Panc1 (cell line): ENCODE data around the gene MAP7. TPM values are rescaled to one million over a fixed set of nuclear protein-coding genes. Genes with fewer than 3 reads are reported as not detected.

Experiments
- ATAC-seq: fragments of 200-7000 bp; cut with Tn5 transposase; 2 replicates; pipeline ENCODE4 v1.9.1; 2020; ENCODE audit warnings: mild to moderate bottlenecking, moderate library complexity
- BruUV-seq: library from RNA; stranded (reverse); fragments of 400-500 nt; replicated peaks from 2 replicates; lab custom pipeline; 2021; lab: Mats Ljungman, UMichigan
- CTCF ChIA-PET: fragments of 300-600 bp; sonication (Branson Sonifier 250); formaldehyde crosslinking; loops from one replicate; lab custom pipeline; 2022; ENCODE audit warnings: antibody characterized with exemption; lab: Charles Lee
- POLR2A ChIA-PET: fragments of 300-600 bp; sonication (Branson Sonifier 250); formaldehyde crosslinking; loops from one replicate; lab custom pipeline; 2022; ENCODE audit warnings: antibody characterized with exemption; lab: Charles Lee
- DNase-seq: peaks from one replicate; pipeline ENCODE4 v3.0.0-alpha.2; 2010; ENCODE audit warnings: low read depth, low spot score
- H3K27ac ChIP-seq: 2 replicates; pipeline ENCODE4 v1.5.1; 2011; ENCODE audit warnings: mild to moderate bottlenecking, low read length, inconsistent platforms
- H3K27me3 ChIP-seq: fragments of 200-500 bp; sonication (Bioruptor generic); 2 replicates; pipeline ENCODE4 v1.6.0; 2014; ENCODE audit warnings: low read length, inconsistent platforms; ENCODE audit not compliant: control insufficient read depth, insufficient read depth
- H3K36me3 ChIP-seq: fragments of 200-500 bp; sonication (Bioruptor generic); 2 replicates; pipeline ENCODE4 v1.5.1; 2014; ENCODE audit warnings: inconsistent platforms, mild to moderate bottlenecking, low read length, moderate library complexity; ENCODE audit not compliant: control insufficient read depth, insufficient read depth
- H3K4me1 ChIP-seq: 2 replicates; pipeline ENCODE4 v1.5.1; 2011; ENCODE audit warnings: inconsistent platforms, mild to moderate bottlenecking, low read length, moderate library complexity; ENCODE audit not compliant: control insufficient read depth, insufficient read depth
- H3K4me3 ChIP-seq, 2 experiments: 2 replicates each; pipeline ENCODE4 v1.5.1; 2011 to 2012; ENCODE audit warnings: low read depth in 2 of 2, low read length in 2 of 2, mild to moderate bottlenecking in 2 of 2, inconsistent platforms in 1 of 2, moderate library complexity in 1 of 2
- H3K9me3 ChIP-seq: fragments of 200-500 bp; sonication (Bioruptor generic); 2 replicates; pipeline ENCODE4 v1.5.1; 2014; ENCODE audit warnings: low read depth, mild to moderate bottlenecking, inconsistent platforms, low read length, moderate library complexity; ENCODE audit not compliant: control insufficient read depth, insufficient read depth
- POLR2AphosphoS5 ChIP-seq: IDR thresholded peaks from 2 replicates; pipeline ENCODE4 v1.6.1; 2012; ENCODE audit warnings: mild to moderate bottlenecking, low read depth, low read length, moderate library complexity
- SIN3A ChIP-seq: IDR thresholded peaks from 2 replicates; pipeline ENCODE4 v1.6.1; 2012; ENCODE audit warnings: low read depth, mild to moderate bottlenecking, low read length, moderate library complexity, borderline replicate concordance; ENCODE audit not compliant: insufficient read depth
- TCF7L2 ChIP-seq: IDR thresholded peaks from 2 replicates; pipeline ENCODE4 v1.6.1; 2011; ENCODE audit warnings: mild to moderate bottlenecking, low read depth, low read length, inconsistent platforms
- in situ Hi-C: cut with HindIII; loops from 2 replicates; pipeline ENCODE4 v1.10.0; 2016; ENCODE audit warnings: low sequenced_read_pairs, low pct_unique_long_range_greater_than_20kb
- intact Hi-C: fragments of 100-400 bp; cut with micrococcal nuclease; formaldehyde crosslinking; loops from one replicate; pipeline ENCODE4 v1.10.0; 2022; ENCODE audit not compliant: unreplicated experiment
- total RNA-seq: library from RNA; stranded (reverse); gene quantifications from one replicate; pipeline ENCODE4 v1.2.1, GENCODE V29; 2021; ENCODE audit not compliant: unreplicated experiment
- TF ChIP-seq, protein P1 (sequence below), 2 experiments: IDR thresholded peaks; 2 replicates each; pipeline ENCODE4 v1.6.1; 2011 to 2012; ENCODE audit warnings: low read depth in 2 of 2, control low read depth in 1 of 2, low read length in 1 of 2, mild to moderate bottlenecking in 1 of 2, moderate library complexity in 1 of 2; ENCODE audit not compliant: insufficient read depth in 1 of 2
- TF ChIP-seq, protein P2 (sequence below): fragments of 450-650 bp; IDR thresholded peaks from 2 replicates; pipeline ENCODE4 v1.5.1; 2017; ENCODE audit warnings: mild to moderate bottlenecking

MAP7 gene
- total RNA-seq, 1 experiment from 2014 or later = 1.8 TPM

DNA sequence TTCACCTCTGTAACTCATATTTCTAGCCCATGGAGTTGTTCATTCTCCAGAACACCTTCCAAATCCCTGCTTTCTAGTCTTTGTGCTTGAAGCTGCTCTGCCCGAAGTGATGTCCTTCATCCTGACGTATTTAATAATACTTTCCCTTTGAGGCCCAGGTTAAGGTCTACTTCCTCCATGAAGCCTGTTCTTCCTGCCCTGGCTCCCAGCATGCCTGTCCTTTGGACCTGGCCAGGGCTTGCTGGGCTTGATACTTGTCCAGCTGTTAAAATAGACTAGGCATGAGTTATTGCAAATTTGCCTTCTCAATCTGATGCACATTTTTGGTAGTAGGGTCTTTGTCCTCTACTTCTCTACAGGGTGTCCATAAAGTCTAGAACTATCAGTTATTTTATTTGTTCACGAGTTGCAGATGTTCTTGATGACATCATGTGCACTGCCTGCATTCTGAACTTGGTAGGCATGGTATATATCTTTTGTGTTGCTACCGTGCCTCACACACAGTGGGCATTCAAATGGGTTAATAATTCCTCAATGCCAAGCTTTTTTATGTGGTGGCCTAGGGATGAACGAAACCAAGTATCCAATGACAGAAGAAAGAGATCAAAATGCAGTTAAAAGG, 3.1 kb upstream of the MAP7 start:
- Histone ChIP-seq H3K27me3 (peaks cover 14% of the 10 kb centered on the region), H3K9me3 (no peaks in the 10 kb centered on the region), H3K4me3 (no peak overlapping the region), H3K4me1 (peaks cover 5% of the 10 kb centered on the region; the same call in 1 of the 2 replicates), H3K27ac (no peak overlapping the region), H3K36me3 (no peaks in the 10 kb centered on the region; the same call in 1 of the 2 replicates)
- ChIA-PET CTCF (no interaction called here), POLR2A (no interaction called here)
- DNase-seq (no peak), ATAC-seq (no peak)
- no TSS peak for BruUV-seq
- in situ Hi-C loops (no loop called here), intact Hi-C loops (loop anchor here (5.0 kb wide), 1 partner anchor 211 kb away; no protein-coding TSS in a partner anchor)
- TF ChIP-seq, protein P1, sequence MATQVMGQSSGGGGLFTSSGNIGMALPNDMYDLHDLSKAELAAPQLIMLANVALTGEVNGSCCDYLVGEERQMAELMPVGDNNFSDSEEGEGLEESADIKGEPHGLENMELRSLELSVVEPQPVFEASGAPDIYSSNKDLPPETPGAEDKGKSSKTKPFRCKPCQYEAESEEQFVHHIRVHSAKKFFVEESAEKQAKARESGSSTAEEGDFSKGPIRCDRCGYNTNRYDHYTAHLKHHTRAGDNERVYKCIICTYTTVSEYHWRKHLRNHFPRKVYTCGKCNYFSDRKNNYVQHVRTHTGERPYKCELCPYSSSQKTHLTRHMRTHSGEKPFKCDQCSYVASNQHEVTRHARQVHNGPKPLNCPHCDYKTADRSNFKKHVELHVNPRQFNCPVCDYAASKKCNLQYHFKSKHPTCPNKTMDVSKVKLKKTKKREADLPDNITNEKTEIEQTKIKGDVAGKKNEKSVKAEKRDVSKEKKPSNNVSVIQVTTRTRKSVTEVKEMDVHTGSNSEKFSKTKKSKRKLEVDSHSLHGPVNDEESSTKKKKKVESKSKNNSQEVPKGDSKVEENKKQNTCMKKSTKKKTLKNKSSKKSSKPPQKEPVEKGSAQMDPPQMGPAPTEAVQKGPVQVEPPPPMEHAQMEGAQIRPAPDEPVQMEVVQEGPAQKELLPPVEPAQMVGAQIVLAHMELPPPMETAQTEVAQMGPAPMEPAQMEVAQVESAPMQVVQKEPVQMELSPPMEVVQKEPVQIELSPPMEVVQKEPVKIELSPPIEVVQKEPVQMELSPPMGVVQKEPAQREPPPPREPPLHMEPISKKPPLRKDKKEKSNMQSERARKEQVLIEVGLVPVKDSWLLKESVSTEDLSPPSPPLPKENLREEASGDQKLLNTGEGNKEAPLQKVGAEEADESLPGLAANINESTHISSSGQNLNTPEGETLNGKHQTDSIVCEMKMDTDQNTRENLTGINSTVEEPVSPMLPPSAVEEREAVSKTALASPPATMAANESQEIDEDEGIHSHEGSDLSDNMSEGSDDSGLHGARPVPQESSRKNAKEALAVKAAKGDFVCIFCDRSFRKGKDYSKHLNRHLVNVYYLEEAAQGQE (IDR thresholded peaks at IDR 0.05; ENCODE audit: insufficient read depth in 1 of 2, low read depth in 2 of 2, low read length in 1 of 2) = no peak
- TF ChIP-seq TCF7L2 (no peak), POLR2AphosphoS5 (no peak), SIN3A (no peak)
- TF ChIP-seq, protein P2, sequence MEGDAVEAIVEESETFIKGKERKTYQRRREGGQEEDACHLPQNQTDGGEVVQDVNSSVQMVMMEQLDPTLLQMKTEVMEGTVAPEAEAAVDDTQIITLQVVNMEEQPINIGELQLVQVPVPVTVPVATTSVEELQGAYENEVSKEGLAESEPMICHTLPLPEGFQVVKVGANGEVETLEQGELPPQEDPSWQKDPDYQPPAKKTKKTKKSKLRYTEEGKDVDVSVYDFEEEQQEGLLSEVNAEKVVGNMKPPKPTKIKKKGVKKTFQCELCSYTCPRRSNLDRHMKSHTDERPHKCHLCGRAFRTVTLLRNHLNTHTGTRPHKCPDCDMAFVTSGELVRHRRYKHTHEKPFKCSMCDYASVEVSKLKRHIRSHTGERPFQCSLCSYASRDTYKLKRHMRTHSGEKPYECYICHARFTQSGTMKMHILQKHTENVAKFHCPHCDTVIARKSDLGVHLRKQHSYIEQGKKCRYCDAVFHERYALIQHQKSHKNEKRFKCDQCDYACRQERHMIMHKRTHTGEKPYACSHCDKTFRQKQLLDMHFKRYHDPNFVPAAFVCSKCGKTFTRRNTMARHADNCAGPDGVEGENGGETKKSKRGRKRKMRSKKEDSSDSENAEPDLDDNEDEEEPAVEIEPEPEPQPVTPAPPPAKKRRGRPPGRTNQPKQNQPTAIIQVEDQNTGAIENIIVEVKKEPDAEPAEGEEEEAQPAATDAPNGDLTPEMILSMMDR = no peak

DNA sequence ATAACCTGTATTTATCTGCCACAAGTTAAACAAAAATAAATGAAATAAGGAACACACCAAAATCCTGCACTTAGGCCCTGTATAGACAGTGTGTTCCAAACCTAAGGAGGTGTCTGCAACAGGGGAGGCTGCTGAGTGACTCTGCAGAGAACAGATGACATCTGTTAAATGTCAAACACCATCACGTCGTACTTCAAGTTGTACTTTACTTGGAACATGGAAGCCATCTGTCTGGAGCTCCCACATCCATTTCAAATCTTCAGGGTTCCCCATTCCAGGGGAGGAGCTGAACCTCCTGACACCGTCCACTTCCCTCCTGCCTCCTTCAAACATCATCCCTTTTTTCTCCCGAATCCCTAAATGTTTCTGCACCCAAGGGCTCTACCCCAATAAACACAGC, 1.8 kb upstream of the MAP7 start:
- in situ Hi-C loops (no loop called here), intact Hi-C loops (loop anchor here (5.0 kb wide), 1 partner anchor 210 kb away; no protein-coding TSS in a partner anchor)
- Histone ChIP-seq H3K27me3 (peaks cover 14% of the 10 kb centered on the region), H3K4me1 (peaks cover 5% of the 10 kb centered on the region; the same call in 1 of the 2 replicates), H3K27ac (no peak overlapping the region), H3K36me3 (no peaks in the 10 kb centered on the region; the same call in 1 of the 2 replicates), H3K9me3 (no peaks in the 10 kb centered on the region), H3K4me3 (no peak overlapping the region)
- ChIA-PET CTCF (no interaction called here), POLR2A (no interaction called here)
- TF ChIP-seq TCF7L2 (no peak), POLR2AphosphoS5 (no peak), SIN3A (no peak)
- TF ChIP-seq, protein P2 = no peak
- TF ChIP-seq, protein P1 (IDR thresholded peaks at IDR 0.05; ENCODE audit: insufficient read depth in 1 of 2, low read depth in 2 of 2, low read length in 1 of 2) = no peak
- DNase-seq = no peak
- ATAC-seq = no peak
- BruUV-seq = no TSS peak
